ENCODE results near the gene MPPED1.

DNA sequence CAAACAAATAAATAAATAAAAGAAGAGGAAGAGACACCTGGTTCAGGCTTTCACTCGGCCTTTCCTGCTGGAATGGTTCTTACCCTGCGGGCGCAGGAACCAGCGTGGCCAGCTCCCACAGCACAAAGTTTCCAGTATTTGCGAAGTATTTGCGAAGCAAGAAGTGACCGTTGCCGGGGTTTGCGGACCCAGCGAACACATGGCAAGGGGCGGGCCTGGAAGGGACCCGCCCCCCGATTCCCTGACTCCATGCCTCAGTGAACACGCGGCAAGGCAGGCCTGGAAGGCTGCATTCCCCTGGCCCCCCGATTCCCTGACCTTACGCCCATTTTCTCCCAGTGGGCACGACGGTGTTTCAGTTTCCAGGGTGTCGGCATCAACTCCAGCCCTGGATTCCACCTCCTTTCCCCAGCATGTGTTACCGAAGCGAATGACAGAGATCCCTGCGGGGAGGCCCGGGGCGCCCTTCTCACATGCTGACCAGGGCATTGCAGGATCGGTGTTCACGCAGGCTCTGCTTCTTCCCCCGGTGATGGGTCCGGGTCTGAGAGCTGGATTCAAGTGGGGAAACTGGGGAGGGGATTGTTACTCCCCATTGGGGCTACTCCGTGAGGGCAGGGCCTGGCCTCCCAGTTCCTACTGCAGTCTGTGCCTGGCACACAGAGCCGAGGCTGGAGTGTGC is 102.8 kb downstream of the MPPED1 start:
- TF ChIP-seq, protein P1, sequence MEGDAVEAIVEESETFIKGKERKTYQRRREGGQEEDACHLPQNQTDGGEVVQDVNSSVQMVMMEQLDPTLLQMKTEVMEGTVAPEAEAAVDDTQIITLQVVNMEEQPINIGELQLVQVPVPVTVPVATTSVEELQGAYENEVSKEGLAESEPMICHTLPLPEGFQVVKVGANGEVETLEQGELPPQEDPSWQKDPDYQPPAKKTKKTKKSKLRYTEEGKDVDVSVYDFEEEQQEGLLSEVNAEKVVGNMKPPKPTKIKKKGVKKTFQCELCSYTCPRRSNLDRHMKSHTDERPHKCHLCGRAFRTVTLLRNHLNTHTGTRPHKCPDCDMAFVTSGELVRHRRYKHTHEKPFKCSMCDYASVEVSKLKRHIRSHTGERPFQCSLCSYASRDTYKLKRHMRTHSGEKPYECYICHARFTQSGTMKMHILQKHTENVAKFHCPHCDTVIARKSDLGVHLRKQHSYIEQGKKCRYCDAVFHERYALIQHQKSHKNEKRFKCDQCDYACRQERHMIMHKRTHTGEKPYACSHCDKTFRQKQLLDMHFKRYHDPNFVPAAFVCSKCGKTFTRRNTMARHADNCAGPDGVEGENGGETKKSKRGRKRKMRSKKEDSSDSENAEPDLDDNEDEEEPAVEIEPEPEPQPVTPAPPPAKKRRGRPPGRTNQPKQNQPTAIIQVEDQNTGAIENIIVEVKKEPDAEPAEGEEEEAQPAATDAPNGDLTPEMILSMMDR (IDR thresholded peaks at IDR 0.05), result no peak
- no peak for TF ChIP-seq POLR2A (IDR thresholded peaks at IDR 0.05)

Measured in esophagus squamous epithelium (tissue), 4 donors.